HG03354 (cell line): ENCODE measurements around the gene PIK3AP1.
"Not testable (repeated sequence)": the region's sequence is repeated elsewhere in the genome, so short reads cannot be mapped to it uniquely, and the experiment has no call there.

ENCODE experiments used
- ATAC-seq: cut with Tn5 transposase; IDR thresholded peaks from one replicate; pipeline ENCODE4 v1.9.1; 2021; ENCODE audit warnings: mild to moderate bottlenecking; ENCODE audit not compliant: unreplicated experiment, poor library complexity, severe bottlenecking

The PIK3AP1 gene

GRCh38 chr10:96720422-96721206, at the start of gene PIK3AP1:
PIK3AP1 (minus strand) TSS chr10:96720514; CDS start chr10:96720394, 120 bp downstream.
- ATAC-seq = peak; percentile 71

GRCh38 chr10:96768136-96768535, 47.8 kb upstream of the PIK3AP1 start:
- no peak for ATAC-seq

- no peak for ATAC-seq
These were observed 47.3 kb upstream of the PIK3AP1 start for GRCh38 chr10:96767611-96768010.

GRCh38 chr10:96765406-96766240, 45.3 kb upstream of the PIK3AP1 start:
- no peak for ATAC-seq

GRCh38 chr10:96764425-96765060, 44.2 kb upstream of the PIK3AP1 start:
- ATAC-seq = no peak

- ATAC-seq = peak; percentile 91
These were observed 38.1 kb upstream of the PIK3AP1 start for GRCh38 chr10:96758423-96758822.

- no peak for ATAC-seq
These were observed 36.0 kb upstream of the PIK3AP1 start for GRCh38 chr10:96756111-96756903.

- no peak for ATAC-seq
These were observed 33.6 kb upstream of the PIK3AP1 start for GRCh38 chr10:96753956-96754355.

GRCh38 chr10:96752375-96752774, 32.1 kb upstream of the PIK3AP1 start:
- ATAC-seq = no peak

- ATAC-seq = not testable (repeated sequence)
These were observed 30.0 kb upstream of the PIK3AP1 start for GRCh38 chr10:96750316-96750715.

- ATAC-seq = peak; percentile 88
These were observed 27.6 kb upstream of the PIK3AP1 start for GRCh38 chr10:96747734-96748550.

- ATAC-seq = no peak
These were observed 26.2 kb upstream of the PIK3AP1 start for GRCh38 chr10:96746503-96746902.

GRCh38 chr10:96745950-96746349, 25.6 kb upstream of the PIK3AP1 start:
- ATAC-seq = no peak

- ATAC-seq = no peak
These were observed 23.8 kb upstream of the PIK3AP1 start for GRCh38 chr10:96743988-96744585.

GRCh38 chr10:96741557-96741956, 21.2 kb upstream of the PIK3AP1 start:
- not testable (repeated sequence) for ATAC-seq

- ATAC-seq = no peak
These were observed 20.4 kb upstream of the PIK3AP1 start for GRCh38 chr10:96740579-96741281.

- no peak for ATAC-seq
These were observed 19.8 kb upstream of the PIK3AP1 start for GRCh38 chr10:96740141-96740540.
